HepG2 (cell line): ENCODE results near the gene GDF7. TPM values are rescaled to one million over a fixed set of nuclear protein-coding genes. Genes with fewer than 3 reads are reported as not detected.

Experiments
- ATF1 ChIP-seq: IDR thresholded peaks from 2 replicates; pipeline ENCODE4 v1.6.1; 2016; ENCODE audit warnings: mild to moderate bottlenecking, control low read depth
- CBX5 ChIP-seq: sonication (generic); formaldehyde crosslinking; IDR thresholded peaks from 2 replicates; pipeline ENCODE4 v1.4.0; 2020; ENCODE audit warnings: missing genetic modification reagents, borderline replicate concordance
- DPF2 ChIP-seq: sonication (generic); formaldehyde crosslinking; IDR thresholded peaks from 2 replicates; pipeline ENCODE4 v1.4.0; 2020; ENCODE audit warnings: mild to moderate bottlenecking, low read depth, missing genetic modification reagents, borderline replicate concordance
- EED ChIP-seq: sonication (generic); formaldehyde crosslinking; IDR thresholded peaks from 2 replicates; pipeline ENCODE4 v1.5.0; 2020; ENCODE audit warnings: mild to moderate bottlenecking, missing genetic modification reagents
- MAF1 ChIP-seq: sonication (generic); formaldehyde crosslinking; IDR thresholded peaks from 2 replicates; pipeline ENCODE4 v1.5.0; 2020; ENCODE audit warnings: missing genetic modification reagents, borderline replicate concordance
- RCOR2 ChIP-seq: IDR thresholded peaks from 2 replicates; pipeline ENCODE4 v1.6.1; 2016; ENCODE audit warnings: missing biosample characterization, missing genetic modification reagents
- RELA ChIP-seq: sonication (generic); formaldehyde crosslinking; IDR thresholded peaks from 2 replicates; pipeline ENCODE4 v1.4.0; 2020; ENCODE audit warnings: missing genetic modification reagents
- RFXANK ChIP-seq: IDR thresholded peaks from 2 replicates; pipeline ENCODE4 v1.6.1; 2016
- ZNF274 ChIP-seq: sonication (generic); formaldehyde crosslinking; IDR thresholded peaks from 2 replicates; pipeline ENCODE4 v1.5.1; 2020; ENCODE audit warnings: mild to moderate bottlenecking, missing genetic modification reagents
- ZNF337 ChIP-seq: sonication (generic); formaldehyde crosslinking; IDR thresholded peaks from 2 replicates; pipeline ENCODE4 v1.5.1; 2020; ENCODE audit warnings: missing genetic modification reagents, low read depth, mild to moderate bottlenecking, borderline replicate concordance
- ZNF546 ChIP-seq: sonication (generic); formaldehyde crosslinking; conservative IDR thresholded peaks from 2 replicates; pipeline ENCODE4 v1.8.1; 2023; ENCODE audit warnings: mild to moderate bottlenecking, missing genetic modification reagents
- ZNF563 ChIP-seq: sonication (generic); formaldehyde crosslinking; IDR thresholded peaks from 2 replicates; pipeline ENCODE4 v1.8.0; 2022; ENCODE audit warnings: mild to moderate bottlenecking, moderate library complexity, missing genetic modification reagents
- ZNF570 ChIP-seq: sonication (generic); formaldehyde crosslinking; IDR thresholded peaks from 2 replicates; pipeline ENCODE4 v1.4.0; 2020; ENCODE audit warnings: mild to moderate bottlenecking, missing genetic modification reagents, borderline replicate concordance
- ZNF883 ChIP-seq: sonication (generic); formaldehyde crosslinking; IDR thresholded peaks from 2 replicates; pipeline ENCODE4 v1.5.1; 2020; ENCODE audit warnings: mild to moderate bottlenecking, missing genetic modification reagents; ENCODE audit errors: not compliant biosample characterization
- polyA plus RNA-seq, 8 experiments: library from polyadenylated mRNA; depleted of rRNA in 3 of 8; stranded (reverse) in 7 of 8; unstranded in 1 of 8; fragments of >200 nt; fragmentation: Illumina TruSeq in 4 of 8; extraction: Trizol in 4 of 8; gene quantifications; 2 replicates each; pipeline versions ENCODE4 v1.2.1 to v1.2.3, GENCODE V29; 2011 to 2016; ENCODE audit warnings: low read depth in 4 of 8, missing spikeins in 1 of 8, mixed read lengths in 1 of 8; ENCODE audit not compliant: insufficient read depth in 1 of 8
- total RNA-seq, 5 experiments: library from RNA; depleted of rRNA; stranded (reverse); fragments of >200 nt; fragmentation: Illumina TruSeq; extraction: Trizol; gene quantifications; 2 replicates each; pipeline ENCODE4 v1.2.3, GENCODE V29; 2016; ENCODE audit warnings: low read depth in 1 of 5
- TF ChIP-seq, protein P1 (sequence below): sonication (generic); formaldehyde crosslinking; IDR thresholded peaks from 2 replicates; pipeline ENCODE4 v1.5.1; 2020; ENCODE audit warnings: missing genetic modification reagents, mild to moderate bottlenecking, borderline replicate concordance
- TF ChIP-seq, protein P2 (sequence below): sonication (generic); formaldehyde crosslinking; IDR thresholded peaks from 2 replicates; pipeline ENCODE4 v1.4.0; 2020; ENCODE audit warnings: missing genetic modification reagents
- TF ChIP-seq, protein P3 (sequence below): sonication (generic); formaldehyde crosslinking; IDR thresholded peaks from 2 replicates; pipeline ENCODE4; 2020; ENCODE audit warnings: missing genetic modification reagents, mild to moderate bottlenecking, borderline replicate concordance
- TF ChIP-seq, protein P4 (sequence below): sonication (generic); formaldehyde crosslinking; IDR thresholded peaks from 2 replicates; pipeline ENCODE4 v1.8.0; 2022; ENCODE audit warnings: missing genetic modification reagents, mild to moderate bottlenecking, inconsistent platforms, borderline replicate concordance
- TF ChIP-seq, protein P5 (sequence below): sonication (generic); formaldehyde crosslinking; IDR thresholded peaks from 2 replicates; pipeline ENCODE4 v1.4.0; 2020; ENCODE audit warnings: missing genetic modification reagents
- TF ChIP-seq, protein P6 (sequence below): IDR thresholded peaks from 2 replicates; pipeline ENCODE4 v1.6.1; 2016; ENCODE audit warnings: low read depth, borderline replicate concordance

The GDF7 gene
- total and polyA plus RNA-seq, 2 of the 13 experiments (the other 11 are each of a cell fraction or from before 2014, with no cell fraction given) = 1.6 to 15.0 TPM

DNA sequence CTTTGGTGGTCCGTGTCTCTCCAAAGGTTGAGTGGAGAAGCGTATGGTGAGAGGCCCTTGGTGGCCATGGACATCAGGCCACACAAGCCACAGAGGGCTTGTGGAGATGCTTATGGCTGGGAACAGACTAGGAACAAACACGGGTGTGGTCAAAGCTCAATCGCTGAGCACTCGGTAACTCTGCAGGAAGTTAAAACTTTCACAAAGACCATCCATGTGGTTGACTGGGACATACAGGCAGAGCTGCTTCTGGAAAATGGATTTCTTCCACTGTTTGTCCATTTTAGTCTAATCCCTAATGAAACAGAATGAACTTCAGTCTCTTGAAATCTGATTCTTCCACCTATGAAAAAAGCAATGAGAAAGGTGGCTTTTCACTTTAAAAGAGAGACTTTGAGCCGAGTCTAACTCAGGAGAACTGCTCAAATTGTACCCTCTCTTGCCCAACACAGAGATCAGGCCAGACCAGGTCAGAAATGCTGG lies 17.7 kb downstream of the GDF7 start (continued):
- no peak for TF ChIP-seq MAF1 (CRISPR knock-in tag)
- TF ChIP-seq, protein P1, sequence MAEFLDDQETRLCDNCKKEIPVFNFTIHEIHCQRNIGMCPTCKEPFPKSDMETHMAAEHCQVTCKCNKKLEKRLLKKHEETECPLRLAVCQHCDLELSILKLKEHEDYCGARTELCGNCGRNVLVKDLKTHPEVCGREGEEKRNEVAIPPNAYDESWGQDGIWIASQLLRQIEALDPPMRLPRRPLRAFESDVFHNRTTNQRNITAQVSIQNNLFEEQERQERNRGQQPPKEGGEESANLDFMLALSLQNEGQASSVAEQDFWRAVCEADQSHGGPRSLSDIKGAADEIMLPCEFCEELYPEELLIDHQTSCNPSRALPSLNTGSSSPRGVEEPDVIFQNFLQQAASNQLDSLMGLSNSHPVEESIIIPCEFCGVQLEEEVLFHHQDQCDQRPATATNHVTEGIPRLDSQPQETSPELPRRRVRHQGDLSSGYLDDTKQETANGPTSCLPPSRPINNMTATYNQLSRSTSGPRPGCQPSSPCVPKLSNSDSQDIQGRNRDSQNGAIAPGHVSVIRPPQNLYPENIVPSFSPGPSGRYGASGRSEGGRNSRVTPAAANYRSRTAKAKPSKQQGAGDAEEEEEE (CRISPR knock-in tag) = no peak
- TF ChIP-seq, protein P2, sequence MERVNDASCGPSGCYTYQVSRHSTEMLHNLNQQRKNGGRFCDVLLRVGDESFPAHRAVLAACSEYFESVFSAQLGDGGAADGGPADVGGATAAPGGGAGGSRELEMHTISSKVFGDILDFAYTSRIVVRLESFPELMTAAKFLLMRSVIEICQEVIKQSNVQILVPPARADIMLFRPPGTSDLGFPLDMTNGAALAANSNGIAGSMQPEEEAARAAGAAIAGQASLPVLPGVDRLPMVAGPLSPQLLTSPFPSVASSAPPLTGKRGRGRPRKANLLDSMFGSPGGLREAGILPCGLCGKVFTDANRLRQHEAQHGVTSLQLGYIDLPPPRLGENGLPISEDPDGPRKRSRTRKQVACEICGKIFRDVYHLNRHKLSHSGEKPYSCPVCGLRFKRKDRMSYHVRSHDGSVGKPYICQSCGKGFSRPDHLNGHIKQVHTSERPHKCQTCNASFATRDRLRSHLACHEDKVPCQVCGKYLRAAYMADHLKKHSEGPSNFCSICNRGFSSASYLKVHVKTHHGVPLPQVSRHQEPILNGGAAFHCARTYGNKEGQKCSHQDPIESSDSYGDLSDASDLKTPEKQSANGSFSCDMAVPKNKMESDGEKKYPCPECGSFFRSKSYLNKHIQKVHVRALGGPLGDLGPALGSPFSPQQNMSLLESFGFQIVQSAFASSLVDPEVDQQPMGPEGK = no peak
- TF ChIP-seq ZNF563 (CRISPR knock-in tag) = no peak
- TF ChIP-seq RFXANK (CRISPR knock-in tag) = no peak
- no peak for TF ChIP-seq RELA (CRISPR knock-in tag)
- TF ChIP-seq DPF2 (CRISPR knock-in tag) = peak; percentile 60; the same call in 1 of the 2 replicates
- TF ChIP-seq ZNF883 (CRISPR knock-in tag) = no peak
- TF ChIP-seq, protein P3, sequence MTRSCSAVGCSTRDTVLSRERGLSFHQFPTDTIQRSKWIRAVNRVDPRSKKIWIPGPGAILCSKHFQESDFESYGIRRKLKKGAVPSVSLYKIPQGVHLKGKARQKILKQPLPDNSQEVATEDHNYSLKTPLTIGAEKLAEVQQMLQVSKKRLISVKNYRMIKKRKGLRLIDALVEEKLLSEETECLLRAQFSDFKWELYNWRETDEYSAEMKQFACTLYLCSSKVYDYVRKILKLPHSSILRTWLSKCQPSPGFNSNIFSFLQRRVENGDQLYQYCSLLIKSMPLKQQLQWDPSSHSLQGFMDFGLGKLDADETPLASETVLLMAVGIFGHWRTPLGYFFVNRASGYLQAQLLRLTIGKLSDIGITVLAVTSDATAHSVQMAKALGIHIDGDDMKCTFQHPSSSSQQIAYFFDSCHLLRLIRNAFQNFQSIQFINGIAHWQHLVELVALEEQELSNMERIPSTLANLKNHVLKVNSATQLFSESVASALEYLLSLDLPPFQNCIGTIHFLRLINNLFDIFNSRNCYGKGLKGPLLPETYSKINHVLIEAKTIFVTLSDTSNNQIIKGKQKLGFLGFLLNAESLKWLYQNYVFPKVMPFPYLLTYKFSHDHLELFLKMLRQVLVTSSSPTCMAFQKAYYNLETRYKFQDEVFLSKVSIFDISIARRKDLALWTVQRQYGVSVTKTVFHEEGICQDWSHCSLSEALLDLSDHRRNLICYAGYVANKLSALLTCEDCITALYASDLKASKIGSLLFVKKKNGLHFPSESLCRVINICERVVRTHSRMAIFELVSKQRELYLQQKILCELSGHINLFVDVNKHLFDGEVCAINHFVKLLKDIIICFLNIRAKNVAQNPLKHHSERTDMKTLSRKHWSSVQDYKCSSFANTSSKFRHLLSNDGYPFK (CRISPR knock-in tag) = no peak
- TF ChIP-seq ZNF570 = no peak
- 0 out of 2 replicates have a peak, but pooled peaks have one; percentile 33 for TF ChIP-seq RCOR2 (CRISPR knock-in tag)
- no peak for TF ChIP-seq EED
- no peak for TF ChIP-seq ZNF546 (CRISPR knock-in tag)
- 0 out of 2 replicates have a peak, but pooled peaks have one; percentile 18 for TF ChIP-seq ATF1
- no peak for TF ChIP-seq CBX5
- TF ChIP-seq, protein P4, sequence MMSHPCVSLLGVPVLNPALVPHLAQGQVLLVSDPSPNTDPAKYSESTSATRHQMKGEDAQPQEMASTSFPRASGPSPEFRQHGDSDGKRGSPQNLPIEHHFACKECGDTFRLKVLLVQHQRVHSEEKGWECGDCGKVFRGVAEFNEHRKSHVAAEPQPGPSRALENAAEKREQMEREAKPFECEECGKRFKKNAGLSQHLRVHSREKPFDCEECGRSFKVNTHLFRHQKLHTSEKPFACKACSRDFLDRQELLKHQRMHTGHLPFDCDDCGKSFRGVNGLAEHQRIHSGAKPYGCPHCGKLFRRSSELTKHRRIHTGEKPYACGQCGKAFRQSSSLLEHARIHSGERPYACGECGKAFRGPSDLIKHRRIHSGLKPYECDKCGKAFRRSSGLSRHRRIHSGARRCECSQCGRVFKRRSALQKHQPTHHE = no peak
- TF ChIP-seq, protein P5, sequence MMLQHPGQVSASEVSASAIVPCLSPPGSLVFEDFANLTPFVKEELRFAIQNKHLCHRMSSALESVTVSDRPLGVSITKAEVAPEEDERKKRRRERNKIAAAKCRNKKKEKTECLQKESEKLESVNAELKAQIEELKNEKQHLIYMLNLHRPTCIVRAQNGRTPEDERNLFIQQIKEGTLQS (CRISPR knock-in tag) = no peak
- TF ChIP-seq, protein P6, sequence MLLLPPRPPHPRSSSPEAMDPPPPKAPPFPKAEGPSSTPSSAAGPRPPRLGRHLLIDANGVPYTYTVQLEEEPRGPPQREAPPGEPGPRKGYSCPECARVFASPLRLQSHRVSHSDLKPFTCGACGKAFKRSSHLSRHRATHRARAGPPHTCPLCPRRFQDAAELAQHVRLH (CRISPR knock-in tag) = no peak
- TF ChIP-seq ZNF274 (CRISPR knock-in tag) = no peak
- TF ChIP-seq ZNF337 (CRISPR knock-in tag) = no peak
